CD4-positive, alpha-beta T cell treated with Interleukin-21 for 1 hour (primary cell): Measurements from ENCODE around the gene PES1.
"Not testable (repeated sequence)": the region's sequence is repeated elsewhere in the genome, so short reads cannot be mapped to it uniquely, and the experiment has no call there.

Source experiments
- DNase-seq: peaks from one replicate; pipeline ENCODE4 v3.0.0-alpha.2; 2020

Gene PES1

GRCh38 chr22:30591588-30592359 lies at the start of gene PES1:
Gene PES1 (minus strand): TSS chr22:30591910. CDS start chr22:30591833, 77 bp downstream.
- peak; percentile 98 for DNase-seq

- no peak for DNase-seq
Measured at GRCh38 chr22:30640839-30641430, 49.2 kb upstream of the PES1 start.

GRCh38 chr22:30640361-30640760 lies 48.7 kb upstream of the PES1 start:
- no peak for DNase-seq

GRCh38 chr22:30637701-30638114 lies 46.0 kb upstream of the PES1 start:
- DNase-seq = no peak

GRCh38 chr22:30636226-30637077 lies 44.7 kb upstream of the PES1 start:
- DNase-seq = no peak

GRCh38 chr22:30635273-30636225 lies 43.8 kb upstream of the PES1 start, which contains the start of gene SLC35E4:
Gene SLC35E4 (plus strand): TSS chr22:30635781. CDS start chr22:30636451, 670 bp downstream.
- peak; percentile 95 for DNase-seq

GRCh38 chr22:30634471-30635233 lies 42.9 kb upstream of the PES1 start:
- DNase-seq = peak; percentile 90

GRCh38 chr22:30631469-30631868 lies 39.8 kb upstream of the PES1 start:
- not testable (repeated sequence) for DNase-seq

GRCh38 chr22:30628491-30628890 lies 36.8 kb upstream of the PES1 start:
- DNase-seq = no peak

GRCh38 chr22:30627471-30627870 lies 35.8 kb upstream of the PES1 start:
- DNase-seq = no peak

- DNase-seq = no peak
Measured at GRCh38 chr22:30626413-30626812, 34.7 kb upstream of the PES1 start.

GRCh38 chr22:30619909-30620308 lies 28.2 kb upstream of the PES1 start:
- not testable (repeated sequence) for DNase-seq

GRCh38 chr22:30617819-30618218 lies 26.1 kb upstream of the PES1 start:
- no peak for DNase-seq

GRCh38 chr22:30615543-30615954 lies 23.8 kb upstream of the PES1 start:
- no peak for DNase-seq

- no peak for DNase-seq
Measured at GRCh38 chr22:30614879-30615278, 23.2 kb upstream of the PES1 start.

GRCh38 chr22:30614268-30614667 lies 22.6 kb upstream of the PES1 start:
- DNase-seq = no peak

GRCh38 chr22:30612789-30613188 lies 21.1 kb upstream of the PES1 start:
- no peak for DNase-seq

GRCh38 chr22:30611197-30611596 lies 19.5 kb upstream of the PES1 start:
- no peak for DNase-seq

- no peak for DNase-seq
Measured at GRCh38 chr22:30610299-30610698, 18.6 kb upstream of the PES1 start.

- peak; percentile 26 for DNase-seq
Measured at GRCh38 chr22:30609260-30610185, 17.8 kb upstream of the PES1 start.
